HEK293T (cell line): ENCODE results near the gene LHX2.

Source experiments
- SP1 ChIP-seq: fragments of 450-650 bp; IDR thresholded peaks from 2 replicates; pipeline ENCODE4 v1.6.1; 2017
- SUZ12 ChIP-seq: fragments of 450-650 bp; IDR thresholded peaks from 2 replicates; pipeline ENCODE4 v1.6.1; 2016; ENCODE audit warnings: mild to moderate bottlenecking

DNA sequence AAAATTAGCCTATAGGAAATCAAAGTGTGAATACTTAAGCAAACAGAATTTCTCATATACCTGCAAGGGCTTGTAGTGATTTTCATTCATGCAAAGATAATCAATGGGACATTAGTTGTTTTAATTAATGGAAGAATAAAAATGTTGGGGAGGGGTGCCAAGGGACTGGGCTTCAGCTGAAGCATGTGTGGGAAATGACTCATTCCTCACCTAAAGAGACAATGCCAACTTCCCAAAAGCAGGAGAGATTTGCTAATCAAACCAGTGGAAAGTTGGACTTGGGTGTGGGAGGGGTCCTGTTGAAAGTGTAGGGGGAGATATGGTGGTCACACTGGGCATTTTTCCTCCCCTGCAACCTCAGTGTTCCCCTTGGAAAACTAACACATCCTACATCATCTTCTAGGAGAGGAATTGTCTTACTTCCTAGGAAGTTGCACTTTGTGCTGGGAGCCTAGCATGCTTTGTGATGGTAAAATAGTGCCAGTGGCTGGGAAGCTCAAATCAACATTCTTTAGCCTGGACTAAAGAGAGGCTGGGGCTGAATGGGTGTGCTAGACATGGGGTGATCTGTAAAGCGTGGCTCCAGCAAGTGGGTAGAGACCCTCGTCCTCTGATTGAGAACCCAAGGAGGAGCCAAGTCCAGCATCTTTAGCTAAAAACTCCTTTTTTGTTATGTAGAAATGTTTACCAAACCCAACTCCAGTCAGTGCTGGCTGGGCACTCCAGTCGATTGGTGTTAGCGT is 6.4 kb upstream of the LHX2 start:
- TF ChIP-seq SUZ12 (no peak), SP1 (no peak)
